ENCODE data around the gene MECR. TPM values are rescaled to one million over a fixed set of nuclear protein-coding genes. Genes with fewer than 3 reads are reported as not detected.

Gene MECR
- total RNA-seq, 2 donors from 2014 or later: 12.9 to 21.8 TPM

- Histone ChIP-seq H3K9me3 (no peaks in the 10 kb centered on the region), H3K27ac (no peak overlapping the region), H3K4me3 (no peak overlapping the region), H3K36me3 (no peaks in the 10 kb centered on the region), H3K9ac (ENCODE audit: low read depth in 2 of 2, low read length in 2 of 2) (no peak overlapping the region), H3K27me3 (no peaks in the 10 kb centered on the region), H3K4me1 (no peaks in the 10 kb centered on the region)
- TF ChIP-seq, protein P1, sequence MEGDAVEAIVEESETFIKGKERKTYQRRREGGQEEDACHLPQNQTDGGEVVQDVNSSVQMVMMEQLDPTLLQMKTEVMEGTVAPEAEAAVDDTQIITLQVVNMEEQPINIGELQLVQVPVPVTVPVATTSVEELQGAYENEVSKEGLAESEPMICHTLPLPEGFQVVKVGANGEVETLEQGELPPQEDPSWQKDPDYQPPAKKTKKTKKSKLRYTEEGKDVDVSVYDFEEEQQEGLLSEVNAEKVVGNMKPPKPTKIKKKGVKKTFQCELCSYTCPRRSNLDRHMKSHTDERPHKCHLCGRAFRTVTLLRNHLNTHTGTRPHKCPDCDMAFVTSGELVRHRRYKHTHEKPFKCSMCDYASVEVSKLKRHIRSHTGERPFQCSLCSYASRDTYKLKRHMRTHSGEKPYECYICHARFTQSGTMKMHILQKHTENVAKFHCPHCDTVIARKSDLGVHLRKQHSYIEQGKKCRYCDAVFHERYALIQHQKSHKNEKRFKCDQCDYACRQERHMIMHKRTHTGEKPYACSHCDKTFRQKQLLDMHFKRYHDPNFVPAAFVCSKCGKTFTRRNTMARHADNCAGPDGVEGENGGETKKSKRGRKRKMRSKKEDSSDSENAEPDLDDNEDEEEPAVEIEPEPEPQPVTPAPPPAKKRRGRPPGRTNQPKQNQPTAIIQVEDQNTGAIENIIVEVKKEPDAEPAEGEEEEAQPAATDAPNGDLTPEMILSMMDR (IDR thresholded peaks at IDR 0.05): no peak
- no peak for DNase-seq
- intact Hi-C loops (cut with DNase I): no loop called here
These were observed 12.5 kb downstream of the MECR start for GRCh38 chr1:29218223-29218622.

DNA sequence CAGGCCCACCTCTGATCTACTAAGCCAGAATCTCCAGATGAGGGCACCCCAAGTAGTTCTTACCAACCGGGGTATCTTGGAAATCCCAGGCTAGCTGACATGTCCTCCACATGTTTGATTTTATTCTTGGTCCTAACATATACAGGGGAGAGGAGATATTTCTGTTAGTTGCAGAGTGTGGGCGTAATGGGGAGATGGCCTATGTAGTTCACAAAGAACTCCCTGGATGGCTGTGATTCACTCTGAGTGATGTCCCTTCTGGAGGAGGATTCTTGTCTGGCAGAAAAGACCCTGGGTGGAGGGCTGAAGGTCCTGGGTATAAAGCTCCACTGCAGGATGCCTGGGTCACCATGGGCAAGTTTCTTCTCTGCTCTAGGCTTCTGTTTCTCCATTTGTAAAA, 13.1 kb downstream of the MECR start:
- no peaks in the 10 kb centered on the region for H3K36me3 ChIP-seq
- no peaks in the 10 kb centered on the region for H3K9me3 ChIP-seq
- no peak overlapping the region for H3K4me3 ChIP-seq
- TF ChIP-seq, protein P1 (IDR thresholded peaks at IDR 0.05): no peak
- no peaks in the 10 kb centered on the region for H3K27me3 ChIP-seq
- no peak for DNase-seq
- H3K27ac ChIP-seq: no peak overlapping the region
- intact Hi-C loops (cut with DNase I): no loop called here
- no peaks in the 10 kb centered on the region for H3K4me1 ChIP-seq
- no peak overlapping the region for H3K9ac ChIP-seq (ENCODE audit: low read depth in 2 of 2, low read length in 2 of 2)

GRCh38 chr1:29213055-29213454, 17.7 kb downstream of the MECR start:
- Histone ChIP-seq H3K4me1 (no peaks in the 10 kb centered on the region), H3K4me3 (no peak overlapping the region), H3K36me3 (no peaks in the 10 kb centered on the region), H3K27me3 (no peaks in the 10 kb centered on the region), H3K9ac (ENCODE audit: low read depth in 2 of 2, low read length in 2 of 2) (no peak overlapping the region), H3K27ac (no peak overlapping the region), H3K9me3 (no peaks in the 10 kb centered on the region)
- TF ChIP-seq, protein P1 (IDR thresholded peaks at IDR 0.05): no peak
- intact Hi-C loops (cut with DNase I): no loop called here
- DNase-seq: no peak

DNA sequence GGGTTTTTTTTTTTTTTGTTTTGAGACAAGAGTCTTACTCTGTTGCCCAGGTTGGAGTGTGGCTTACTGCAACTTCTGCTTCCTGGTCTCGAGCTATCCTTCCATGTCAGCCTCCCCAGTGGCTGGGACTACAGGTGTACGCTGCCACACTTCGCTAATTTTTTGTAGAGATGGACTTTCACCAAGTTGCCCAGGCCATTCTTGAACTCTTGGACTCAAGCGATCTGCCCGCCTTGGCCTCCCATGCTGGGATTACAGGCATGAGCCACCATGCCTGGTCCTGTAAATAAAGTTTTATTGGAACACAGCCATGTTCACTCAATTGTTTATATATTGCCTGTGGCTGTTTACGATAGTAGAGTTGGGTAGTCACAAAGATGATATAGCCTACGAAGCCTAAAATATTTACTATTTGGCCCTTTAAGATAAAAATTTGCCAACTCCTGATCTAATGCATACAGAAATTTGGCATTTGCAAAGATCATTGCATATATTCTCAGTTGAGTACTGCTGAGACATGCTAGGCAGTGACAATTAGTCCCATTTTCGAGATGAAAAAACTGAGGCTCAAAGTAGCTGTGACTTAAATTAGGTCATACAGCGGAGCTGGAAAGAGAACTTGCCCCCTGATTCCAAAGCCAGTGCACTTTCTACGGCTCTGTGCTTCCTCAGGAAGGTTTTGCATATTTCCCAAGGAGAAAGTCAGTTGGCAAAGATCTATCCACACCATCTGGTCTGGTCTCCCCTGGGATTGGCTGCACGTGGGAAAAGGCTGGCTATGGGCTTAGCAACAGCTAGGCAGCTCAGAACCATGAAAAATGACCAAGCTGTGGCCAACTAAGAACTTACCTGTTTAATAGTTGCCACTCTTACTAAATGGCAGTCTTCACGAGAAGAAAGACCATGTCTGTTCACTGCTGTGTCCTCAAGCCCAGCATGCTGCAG, 19.4 kb downstream of the MECR start:
- TF ChIP-seq, protein P1 (IDR thresholded peaks at IDR 0.05): no peak
- H3K4me3 ChIP-seq: no peak overlapping the region
- no peak overlapping the region for H3K9ac ChIP-seq (ENCODE audit: low read depth in 2 of 2, low read length in 2 of 2)
- H3K27ac ChIP-seq: no peak overlapping the region
- no peak for DNase-seq
- no peaks in the 10 kb centered on the region for H3K4me1 ChIP-seq
- H3K36me3 ChIP-seq: no peaks in the 10 kb centered on the region
- H3K9me3 ChIP-seq: no peaks in the 10 kb centered on the region
- no peaks in the 10 kb centered on the region for H3K27me3 ChIP-seq
- intact Hi-C loops (cut with DNase I): no loop called here

- no peaks in the 10 kb centered on the region for H3K4me1 ChIP-seq
- H3K27ac ChIP-seq: no peak overlapping the region
- no peaks in the 10 kb centered on the region for H3K27me3 ChIP-seq
- no peak for DNase-seq
- no peak overlapping the region for H3K4me3 ChIP-seq
- no peaks in the 10 kb centered on the region for H3K36me3 ChIP-seq
- H3K9ac ChIP-seq (ENCODE audit: low read depth in 2 of 2, low read length in 2 of 2): no peak overlapping the region
- TF ChIP-seq, protein P1 (IDR thresholded peaks at IDR 0.05): no peak
- intact Hi-C loops (cut with DNase I): no loop called here
- H3K9me3 ChIP-seq: no peaks in the 10 kb centered on the region
These were observed 20.3 kb downstream of the MECR start for GRCh38 chr1:29210278-29211085.

Data from colonic mucosa (tissue), 4 donors.